GM21526 (cell line): ENCODE results near the gene NR1H2.

ENCODE experiments used
- ATAC-seq: cut with Tn5 transposase; IDR thresholded peaks from one replicate; pipeline ENCODE4 v1.9.1; 2021; ENCODE audit warnings: moderate library complexity; ENCODE audit not compliant: unreplicated experiment, low FRiP score

NR1H2 gene

DNA sequence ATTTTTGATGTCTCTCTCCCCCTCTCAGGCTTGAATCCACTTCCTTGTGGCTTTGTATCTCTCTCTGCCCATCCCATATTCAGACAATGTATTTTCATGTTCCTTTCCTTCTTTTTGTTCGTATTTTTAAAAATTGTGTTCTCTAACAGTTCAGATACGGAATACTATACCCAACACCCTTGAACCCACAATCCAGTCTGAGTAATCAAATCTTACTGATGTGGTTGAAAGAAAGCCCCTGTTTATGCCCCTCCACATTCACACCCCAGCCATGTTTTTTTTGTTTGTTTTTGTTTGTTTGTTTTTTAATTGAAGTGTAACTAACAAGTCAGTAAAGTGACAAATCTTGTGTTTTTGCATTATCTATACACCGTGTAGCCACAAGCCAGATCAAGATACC is 43.9 kb downstream of the NR1H2 start:
- no peak for ATAC-seq

DNA sequence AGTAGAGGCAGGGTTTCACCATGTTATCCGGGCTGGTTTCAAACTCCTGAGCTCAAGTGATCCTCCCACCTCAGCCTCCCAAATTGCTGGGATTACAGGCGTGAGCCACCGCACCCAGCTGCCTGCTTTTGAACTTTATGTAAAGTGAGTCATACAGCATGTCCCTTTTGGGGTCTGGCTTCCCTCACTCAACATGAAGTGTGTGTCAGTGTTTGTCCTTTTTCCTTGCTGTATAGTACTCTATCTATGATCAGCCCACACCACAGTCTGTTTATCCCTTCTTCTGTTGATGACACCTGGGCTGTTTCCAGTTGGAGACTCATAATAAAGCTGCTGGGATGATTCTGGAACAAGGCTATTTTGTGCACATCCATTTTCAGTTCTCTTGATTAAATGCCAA is 44.6 kb downstream of the NR1H2 start:
- no peak for ATAC-seq

DNA sequence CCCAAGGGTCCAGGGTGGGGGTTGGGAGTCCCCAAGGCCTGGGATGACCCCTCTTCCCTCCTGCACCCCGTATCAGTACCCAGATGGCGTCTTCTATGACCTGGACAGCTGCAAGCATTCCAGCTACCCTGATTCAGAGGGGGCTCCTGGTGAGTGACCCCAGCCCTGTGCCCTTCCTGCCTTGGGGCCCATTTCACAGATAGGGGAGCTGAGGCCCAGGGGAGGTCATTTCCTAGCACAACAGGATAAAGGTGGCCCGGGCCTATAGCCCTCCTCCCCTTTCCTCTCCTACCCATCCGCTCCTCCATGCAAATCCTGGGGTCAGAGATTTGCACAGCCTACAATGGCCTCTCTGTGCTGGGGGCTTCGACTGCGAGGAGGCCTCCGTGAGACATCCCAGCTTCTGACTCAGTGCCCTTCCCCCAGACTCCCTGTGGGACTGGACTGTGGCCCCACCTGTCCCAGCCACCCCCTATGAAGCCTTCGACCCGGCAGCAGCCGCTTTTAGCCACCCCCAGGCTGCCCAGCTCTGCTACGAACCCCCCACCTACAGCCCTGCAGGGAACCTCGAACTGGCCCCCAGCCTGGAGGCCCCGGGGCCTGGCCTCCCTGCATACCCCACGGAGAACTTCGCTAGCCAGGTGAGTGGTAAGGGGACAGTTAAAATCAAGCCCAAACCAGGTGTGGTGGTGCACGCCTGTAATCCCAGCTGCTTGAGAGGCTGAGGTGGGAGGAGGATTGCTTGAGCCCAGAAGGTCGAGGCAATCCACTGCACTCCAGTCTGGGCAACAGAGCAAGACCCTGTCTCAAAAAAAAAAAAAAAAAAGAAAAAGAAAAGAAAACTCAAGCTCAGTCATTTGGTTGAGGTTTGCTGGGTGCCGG is 46.4 kb downstream of the NR1H2 start:
- no peak for ATAC-seq

DNA sequence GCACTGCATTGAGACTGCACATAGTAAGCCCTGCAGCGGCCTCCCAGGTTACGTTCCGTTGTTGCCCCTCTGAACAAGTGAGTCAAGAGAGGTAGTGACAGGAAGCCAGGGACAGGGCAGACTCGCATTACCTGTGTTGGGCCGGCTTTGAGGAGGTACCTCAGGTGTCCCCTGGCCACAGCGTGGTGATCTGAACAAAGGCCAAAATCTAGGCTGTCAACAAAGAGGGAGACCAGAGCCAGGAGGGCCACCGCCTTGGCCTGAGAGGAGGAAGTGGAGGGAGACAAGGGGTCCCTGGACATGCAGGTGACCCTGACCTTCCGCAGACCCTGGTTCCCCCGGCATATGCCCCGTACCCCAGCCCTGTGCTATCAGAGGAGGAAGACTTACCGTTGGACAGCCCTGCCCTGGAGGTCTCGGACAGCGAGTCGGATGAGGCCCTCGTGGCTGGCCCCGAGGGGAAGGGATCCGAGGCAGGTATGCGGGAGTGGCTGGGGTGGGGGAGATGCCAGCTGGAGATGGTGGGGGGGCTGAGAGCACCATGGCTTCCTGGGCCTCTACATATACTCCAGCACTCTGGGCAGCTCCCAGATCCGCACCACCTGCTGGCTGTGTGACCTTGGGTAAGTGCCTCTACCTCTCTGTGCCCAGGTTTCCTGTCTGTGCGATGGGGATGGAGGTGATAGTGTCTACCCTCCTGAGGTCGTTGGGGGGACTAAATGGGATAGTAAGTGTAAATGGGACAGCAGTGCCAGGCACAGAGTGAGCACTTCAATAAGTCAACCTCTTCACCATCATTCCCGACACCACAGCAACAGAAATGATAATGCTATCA is 47.2 kb downstream of the NR1H2 start:
- ATAC-seq, result no peak

DNA sequence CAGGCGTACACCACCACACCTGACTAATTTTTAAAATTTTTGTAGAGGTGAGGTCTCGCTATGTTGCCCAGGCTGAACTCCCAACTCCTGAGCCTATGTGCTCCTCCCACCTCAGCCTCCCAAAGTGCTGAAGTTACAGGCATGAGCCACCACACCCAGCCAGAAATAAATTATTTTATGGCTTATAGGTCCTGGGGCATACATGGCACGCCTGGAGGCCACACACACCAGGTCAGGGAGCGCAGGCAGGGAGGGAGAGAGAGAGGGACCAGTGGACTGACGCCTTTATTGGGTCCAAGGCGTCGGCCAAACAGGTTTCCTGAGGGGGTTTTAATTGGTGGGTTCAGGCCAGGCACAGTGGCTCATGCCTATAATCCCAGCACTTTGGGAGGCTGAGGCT is 49.3 kb downstream of the NR1H2 start:
- no peak for ATAC-seq

DNA sequence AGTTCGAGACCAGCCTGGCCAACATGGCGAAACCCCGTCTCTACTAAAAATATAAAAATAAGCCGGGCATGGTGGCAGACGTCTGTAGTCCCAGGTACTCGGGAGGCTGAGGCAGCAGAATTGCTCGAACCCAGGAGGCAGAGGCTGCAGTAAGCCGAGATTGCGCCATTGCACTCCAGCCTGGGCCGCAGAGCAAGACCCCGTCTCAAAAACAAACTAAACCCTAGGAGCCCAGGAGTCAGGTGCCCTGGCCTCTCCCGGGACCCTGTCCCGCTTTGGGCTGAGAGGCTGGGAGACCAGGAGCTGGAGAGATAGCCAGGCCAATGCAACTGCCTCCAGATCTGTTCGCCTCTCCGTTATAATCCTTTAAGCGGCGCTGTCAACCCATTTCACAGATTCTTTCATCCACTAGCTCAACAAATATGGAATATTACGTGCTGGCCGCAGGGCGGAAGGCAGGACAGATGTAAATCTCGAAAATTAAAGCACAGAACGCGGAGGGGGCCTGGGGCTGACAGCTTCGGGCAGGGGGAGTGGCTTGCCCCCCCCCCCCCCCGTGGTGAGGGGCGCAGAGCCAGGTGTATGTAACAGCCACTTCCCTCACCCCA is 51.2 kb downstream of the NR1H2 start:
- no peak for ATAC-seq

DNA sequence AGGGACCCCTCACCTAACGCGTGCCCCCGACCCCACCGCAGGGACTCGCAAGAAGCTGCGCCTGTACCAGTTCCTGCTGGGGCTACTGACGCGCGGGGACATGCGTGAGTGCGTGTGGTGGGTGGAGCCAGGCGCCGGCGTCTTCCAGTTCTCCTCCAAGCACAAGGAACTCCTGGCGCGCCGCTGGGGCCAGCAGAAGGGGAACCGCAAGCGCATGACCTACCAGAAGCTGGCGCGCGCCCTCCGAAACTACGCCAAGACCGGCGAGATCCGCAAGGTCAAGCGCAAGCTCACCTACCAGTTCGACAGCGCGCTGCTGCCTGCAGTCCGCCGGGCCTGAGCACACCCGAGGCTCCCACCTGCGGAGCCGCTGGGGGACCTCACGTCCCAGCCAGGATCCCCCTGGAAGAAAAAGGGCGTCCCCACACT is 51.8 kb downstream of the NR1H2 start:
- no peak for ATAC-seq

DNA sequence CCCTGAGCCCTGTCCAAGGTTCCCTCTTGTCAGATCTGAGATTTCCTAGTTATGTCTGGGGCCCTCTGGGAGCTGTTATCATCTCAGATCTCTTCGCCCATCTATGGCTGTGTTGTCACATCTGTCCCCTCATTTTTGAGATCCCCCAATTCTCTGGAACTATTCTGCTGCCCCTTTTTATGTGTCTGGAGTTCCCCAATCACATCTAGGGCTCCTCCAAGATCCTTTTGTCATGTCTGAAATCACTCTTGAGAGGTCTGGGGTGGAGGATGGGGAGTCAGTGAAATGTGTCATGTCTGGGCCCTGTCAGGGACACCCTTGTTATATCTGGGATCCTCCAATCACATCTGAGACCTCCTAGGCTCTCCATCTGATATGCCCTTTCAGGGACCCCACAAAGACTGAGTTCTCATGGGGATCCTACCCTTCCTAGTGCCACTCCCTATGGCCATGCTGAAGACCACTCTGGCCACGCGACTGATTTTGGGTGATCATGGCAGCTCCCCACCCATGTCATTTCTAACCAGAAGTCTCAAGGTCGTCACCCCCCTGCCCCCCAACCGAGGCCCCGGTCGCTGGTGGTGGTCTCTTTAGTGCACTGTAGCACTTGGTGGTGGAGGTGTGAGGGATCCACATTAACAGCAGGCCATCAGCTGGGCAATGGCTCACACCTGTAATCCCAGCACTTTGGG is 52.7 kb downstream of the NR1H2 start:
- no peak for ATAC-seq

DNA sequence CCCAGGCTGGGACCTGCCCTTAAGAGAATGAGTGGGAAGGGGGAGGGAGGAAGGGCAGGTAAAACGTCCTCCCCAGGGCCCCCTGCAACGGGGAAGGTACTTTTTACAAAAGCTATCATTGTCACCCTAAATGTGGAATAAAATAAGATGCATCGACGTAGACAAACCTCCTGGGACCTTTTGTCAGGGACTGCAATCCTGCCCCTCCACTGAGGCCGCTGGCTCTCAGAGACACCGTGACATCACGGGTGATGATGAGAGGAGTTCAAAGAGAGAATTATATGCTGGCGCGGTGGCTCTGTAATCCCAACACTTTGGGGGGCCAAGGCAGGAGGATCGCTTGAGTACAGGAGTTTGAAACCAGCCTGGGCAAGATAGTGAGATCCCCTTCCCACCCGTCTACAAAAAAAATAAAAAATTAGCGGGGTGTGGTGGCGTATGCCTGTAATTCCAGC is 54.7 kb downstream of the NR1H2 start:
- no peak for ATAC-seq

DNA sequence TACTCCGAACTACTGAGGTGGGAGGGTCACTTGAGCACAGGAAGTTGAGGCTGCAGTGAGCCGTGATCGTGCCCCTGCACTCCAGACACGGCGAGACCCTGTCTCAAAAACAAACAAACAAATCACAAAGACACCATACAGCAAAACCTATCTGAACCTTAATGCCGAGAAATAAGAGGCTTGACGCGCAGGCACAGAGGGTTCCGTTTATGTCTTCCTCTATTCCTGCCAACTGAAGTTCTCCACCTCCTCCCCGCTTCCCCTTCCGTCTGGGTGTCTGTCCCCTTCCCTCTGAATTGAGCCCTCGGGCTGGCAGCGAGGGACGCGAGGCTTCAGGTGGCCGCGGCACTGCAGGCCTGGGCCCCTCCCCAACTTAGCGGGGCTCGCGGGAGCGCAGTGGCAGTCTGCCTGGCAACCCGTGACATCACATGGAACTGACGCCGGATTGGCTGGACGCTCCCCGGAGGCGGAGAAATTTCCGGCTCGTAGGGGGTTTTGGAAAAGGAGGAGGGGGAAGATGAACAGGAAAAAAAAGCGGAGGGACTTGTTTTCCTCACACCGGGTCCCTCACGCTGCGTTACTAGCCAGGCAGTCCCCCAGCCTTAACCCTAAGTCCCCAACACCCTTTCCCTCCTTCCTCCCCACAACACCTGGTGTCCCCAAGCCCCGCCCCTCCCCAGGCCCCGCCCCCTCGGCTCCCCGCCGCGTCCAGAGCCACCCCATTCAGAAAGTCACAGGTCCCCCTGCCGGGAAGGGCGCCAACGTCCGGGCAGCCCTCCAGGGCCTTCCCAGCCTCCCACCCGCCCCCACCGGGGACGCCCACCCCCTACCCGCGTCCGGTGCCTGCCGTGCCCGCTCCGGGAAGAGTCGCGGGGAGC is 55.3 kb downstream of the NR1H2 start:
- peak; percentile 71 for ATAC-seq

DNA sequence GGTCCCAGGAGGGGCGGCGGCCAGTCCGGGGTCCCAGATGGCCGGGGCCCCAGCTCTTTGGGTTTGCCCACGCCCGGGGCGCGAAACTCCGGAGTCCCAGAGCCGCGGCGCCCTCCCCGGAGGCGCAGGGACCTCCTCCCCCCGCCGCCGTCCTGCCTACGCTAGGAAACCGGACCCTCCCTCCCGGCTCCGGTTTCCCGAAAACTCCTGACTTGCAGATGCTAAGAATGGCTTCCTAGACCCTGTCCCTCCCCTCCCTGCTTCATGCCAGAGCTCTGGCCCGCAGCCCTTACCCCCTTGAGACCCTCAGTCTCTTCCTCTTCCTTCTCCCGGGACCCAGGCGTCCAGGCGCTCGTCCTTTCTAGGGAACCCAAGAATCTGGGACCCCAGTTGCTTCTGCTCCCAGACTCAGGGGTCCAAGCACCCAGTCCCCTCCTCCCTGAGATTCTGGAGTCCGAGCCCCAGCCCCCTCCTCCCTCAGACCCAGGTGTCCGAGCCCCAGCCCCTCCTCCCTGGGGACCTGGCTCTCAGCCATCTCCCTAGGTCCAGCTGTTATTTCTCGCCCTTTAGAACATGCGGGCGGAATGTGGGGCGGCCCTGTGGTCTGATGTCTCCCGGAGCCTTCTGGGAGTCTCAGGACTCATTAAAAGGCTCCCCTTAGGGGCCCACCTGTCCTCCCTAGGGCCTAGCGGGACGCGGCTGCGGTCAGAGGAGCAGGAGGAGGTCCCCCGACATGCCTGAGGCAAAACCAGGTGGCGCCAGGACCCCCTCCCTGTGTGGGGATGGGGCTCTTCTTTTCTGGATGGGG is 56.2 kb downstream of the NR1H2 start, which contains the start of gene MYBPC2:
Gene MYBPC2 (plus strand): TSS at position 672 of the 808 bp plus-strand sequence. CDS start 62 bp downstream, at position 734.
- ATAC-seq, result no peak
